Nephron progenitor cell (in vitro differentiated cells): ENCODE data around the gene MED15.

Experiments
- DNase-seq: peaks from one replicate; pipeline ENCODE4 v3.0.0; 2021
- H3K27ac Mint-ChIP-seq: 2 replicates; pipeline ENCODE4 v1.8.0; 2021; ENCODE audit warnings: mild to moderate bottlenecking, moderate library complexity, mixed read lengths
- H3K27me3 Mint-ChIP-seq: 2 replicates; pipeline ENCODE4 v1.8.0; 2021; ENCODE audit warnings: mild to moderate bottlenecking, low read depth, mixed read lengths; ENCODE audit not compliant: poor library complexity
- H3K36me3 Mint-ChIP-seq: 2 replicates; pipeline ENCODE4 v1.8.0; 2021; ENCODE audit warnings: low read depth, mixed read lengths
- H3K4me1 Mint-ChIP-seq: 2 replicates; pipeline ENCODE4 v1.8.0; 2021; ENCODE audit warnings: mixed read lengths
- H3K4me3 Mint-ChIP-seq: 2 replicates; pipeline ENCODE4 v1.8.0; 2021; ENCODE audit warnings: mild to moderate bottlenecking, moderate library complexity, mixed read lengths
- H3K9me3 Mint-ChIP-seq: 2 replicates; pipeline ENCODE4 v1.8.0; 2021; ENCODE audit warnings: mild to moderate bottlenecking, moderate library complexity, mixed read lengths
- CTCF ChIP-seq: fragments of 200-600 bp; sonication (generic); IDR thresholded peaks from 2 replicates; pipeline ENCODE4 v1.5.0; 2021; ENCODE audit warnings: antibody characterized with exemption

The MED15 gene

GRCh38 chr22:20611418-20611817 is 104.0 kb downstream of the MED15 start:
- Mint-ChIP-seq H3K4me3 (no peak overlapping the region), H3K27ac (no peak overlapping the region), H3K27me3 (peaks cover 23% of the 10 kb centered on the region), H3K9me3 (no peaks in the 10 kb centered on the region), H3K4me1 (peaks cover 39% of the 10 kb centered on the region), H3K36me3 (no peaks in the 10 kb centered on the region)
- no peak for TF ChIP-seq CTCF
- DNase-seq, result no peak

DNA sequence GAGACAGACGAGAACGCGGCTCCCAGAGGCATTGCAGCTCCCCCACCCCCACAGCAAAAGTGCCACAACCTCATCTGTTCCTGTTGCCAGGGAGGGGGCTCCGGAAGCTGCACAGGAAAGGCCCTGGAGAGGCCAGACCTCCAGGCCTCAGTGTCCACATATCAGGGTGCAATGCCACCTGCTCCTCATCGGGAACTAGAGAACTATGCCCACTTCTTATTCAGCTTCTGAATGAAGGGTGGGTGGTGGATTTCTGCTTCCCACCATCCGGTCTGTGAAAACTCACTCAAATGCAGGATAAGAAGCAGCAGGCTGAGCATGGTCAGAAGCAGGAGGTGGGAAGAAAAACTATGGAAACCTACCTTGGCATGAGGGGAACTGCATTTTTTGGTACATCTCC is 105.9 kb downstream of the MED15 start:
- no peak overlapping the region for H3K27ac Mint-ChIP-seq
- H3K4me3 Mint-ChIP-seq, result no peak overlapping the region
- DNase-seq, result no peak

GRCh38 chr22:20615021-20615420 is 107.6 kb downstream of the MED15 start:
- Mint-ChIP-seq H3K36me3 (no peaks in the 10 kb centered on the region), H3K4me1 (peaks cover 21% of the 10 kb centered on the region), H3K9me3 (no peaks in the 10 kb centered on the region), H3K27me3 (peaks cover 15% of the 10 kb centered on the region), H3K27ac (no peak overlapping the region), H3K4me3 (no peak overlapping the region)
- no peak for TF ChIP-seq CTCF
- DNase-seq, result no peak

More for the DNA sequence above, 105.9 kb downstream of the MED15 start:
- Mint-ChIP-seq H3K9me3 (no peaks in the 10 kb centered on the region), H3K4me1 (peaks cover 26% of the 10 kb centered on the region), H3K36me3 (no peaks in the 10 kb centered on the region), H3K27me3 (peaks cover 19% of the 10 kb centered on the region)
- no peak for TF ChIP-seq CTCF

DNA sequence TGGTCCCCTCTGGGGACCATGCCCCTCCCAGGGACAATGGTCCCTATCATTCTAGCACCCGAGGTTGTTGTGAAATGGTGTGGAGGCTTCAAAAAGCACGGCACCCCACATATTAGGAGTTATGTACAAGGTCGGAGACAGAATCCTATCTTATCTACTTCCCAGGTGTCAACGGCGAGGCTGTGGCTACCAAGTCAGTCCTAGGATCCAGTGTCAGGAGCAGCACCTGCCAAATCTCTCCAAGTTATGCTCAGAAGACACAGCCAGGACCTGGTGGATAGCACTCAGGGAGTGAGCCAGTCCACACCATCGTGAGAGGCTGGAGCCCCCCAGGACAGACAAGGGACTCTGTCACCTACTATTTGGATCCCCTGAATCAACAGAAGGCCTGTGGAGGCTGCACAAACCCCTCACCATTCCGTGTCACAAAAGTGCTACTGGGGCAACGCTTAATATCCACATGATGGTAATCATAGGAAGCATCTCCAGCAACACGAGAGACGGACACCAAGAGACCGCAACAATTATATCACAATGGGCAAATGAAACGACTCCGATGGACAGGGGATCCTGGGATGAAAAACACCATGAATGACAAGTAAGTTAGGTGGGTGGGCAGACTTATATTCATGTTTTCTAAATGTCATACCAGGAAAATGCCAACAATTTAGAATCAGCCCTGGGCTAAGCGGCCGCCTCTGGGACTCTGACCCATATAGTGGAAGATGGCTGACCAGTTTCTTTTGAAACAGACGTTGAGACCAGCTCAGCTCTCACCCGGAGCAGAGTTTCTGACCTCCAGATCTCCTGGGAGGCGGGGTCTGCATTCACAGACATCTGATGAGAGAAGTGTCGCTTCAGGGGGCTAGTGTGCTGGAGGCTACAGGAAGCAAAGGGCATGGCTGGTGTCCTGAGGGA is 108.4 kb downstream of the MED15 start:
- H3K27me3 Mint-ChIP-seq, result peaks cover 15% of the 10 kb centered on the region
- no peak for DNase-seq
- no peak overlapping the region for H3K27ac Mint-ChIP-seq
- no peaks in the 10 kb centered on the region for H3K9me3 Mint-ChIP-seq
- no peak overlapping the region for H3K4me3 Mint-ChIP-seq
- TF ChIP-seq CTCF, result no peak
- H3K36me3 Mint-ChIP-seq, result no peaks in the 10 kb centered on the region
- peaks cover 16% of the 10 kb centered on the region for H3K4me1 Mint-ChIP-seq

- DNase-seq, result no peak
- H3K27me3 Mint-ChIP-seq, result peaks cover 15% of the 10 kb centered on the region
- no peak overlapping the region for H3K4me3 Mint-ChIP-seq
- no peak overlapping the region for H3K27ac Mint-ChIP-seq
- H3K4me1 Mint-ChIP-seq, result peaks cover 15% of the 10 kb centered on the region
- no peaks in the 10 kb centered on the region for H3K9me3 Mint-ChIP-seq
- no peak for TF ChIP-seq CTCF
- no peaks in the 10 kb centered on the region for H3K36me3 Mint-ChIP-seq
Measured at GRCh38 chr22:20616451-20617043, 109.1 kb downstream of the MED15 start.
